HepG2 (cell line): ENCODE results near the gene TBC1D24. TPM values are rescaled to one million over a fixed set of nuclear protein-coding genes. Genes with fewer than 3 reads are reported as not detected.

Experiments
- CSRNP1 ChIP-seq: sonication (generic); formaldehyde crosslinking; IDR thresholded peaks from 2 replicates; pipeline ENCODE4 v1.8.1; 2023; ENCODE audit warnings: mild to moderate bottlenecking, missing genetic modification reagents
- FOXK2 ChIP-seq: fragments of 450-650 bp; IDR thresholded peaks from 2 replicates; pipeline ENCODE4 v1.6.1; 2016
- FOXP4 ChIP-seq: sonication (generic); formaldehyde crosslinking; IDR thresholded peaks from 2 replicates; pipeline ENCODE4 v1.4.0; 2020; ENCODE audit warnings: missing genetic modification reagents
- GATAD1 ChIP-seq: IDR thresholded peaks from 2 replicates; pipeline ENCODE4 v1.6.1; 2016; ENCODE audit warnings: missing genetic modification reagents, missing compliant biosample characterization
- KAT8 ChIP-seq: IDR thresholded peaks from 2 replicates; pipeline ENCODE4 v1.6.1; 2016; ENCODE audit warnings: missing genetic modification reagents, missing compliant biosample characterization
- MEIS1 ChIP-seq: sonication (generic); formaldehyde crosslinking; IDR thresholded peaks from 2 replicates; pipeline ENCODE4 v1.9.0; 2021; ENCODE audit warnings: mild to moderate bottlenecking, missing genetic modification reagents, moderate library complexity, borderline replicate concordance
- PCBP1 ChIP-seq: fragments of 200-400 bp; formaldehyde crosslinking; IDR thresholded peaks from 2 replicates; pipeline ENCODE4 v1.6.1; 2017; ENCODE audit warnings: mild to moderate bottlenecking, low read depth, low read length, borderline replicate concordance
- PHF21A ChIP-seq: sonication (generic); formaldehyde crosslinking; IDR thresholded peaks from 2 replicates; pipeline ENCODE4 v1.5.0; 2020; ENCODE audit warnings: mild to moderate bottlenecking, missing genetic modification reagents
- RXRB ChIP-seq: IDR thresholded peaks from 2 replicates; pipeline ENCODE4 v1.6.1; 2016; ENCODE audit warnings: borderline replicate concordance, missing genetic modification reagents, missing compliant biosample characterization
- TCF7 ChIP-seq: sonication (generic); IDR thresholded peaks from 2 replicates; pipeline ENCODE4 v1.6.1; 2016; ENCODE audit warnings: antibody characterized with exemption, low read depth
- YEATS2 ChIP-seq: sonication (generic); formaldehyde crosslinking; IDR thresholded peaks from 2 replicates; pipeline ENCODE4 v1.4.0; 2020; ENCODE audit warnings: missing genetic modification reagents, borderline replicate concordance
- YEATS4 ChIP-seq: sonication (generic); formaldehyde crosslinking; IDR thresholded peaks from 2 replicates; pipeline ENCODE4 v1.4.0; 2020; ENCODE audit warnings: missing genetic modification reagents, borderline replicate concordance
- ZNF609 ChIP-seq: sonication (generic); formaldehyde crosslinking; IDR thresholded peaks from 2 replicates; pipeline ENCODE4 v1.4.0; 2020; ENCODE audit warnings: mild to moderate bottlenecking, missing genetic modification reagents, borderline replicate concordance
- ZSCAN5A ChIP-seq: sonication (generic); formaldehyde crosslinking; IDR thresholded peaks from 2 replicates; pipeline ENCODE4 v1.8.0; 2022; ENCODE audit warnings: mild to moderate bottlenecking, missing genetic modification reagents, borderline replicate concordance
- polyA plus RNA-seq, 8 experiments: library from polyadenylated mRNA; depleted of rRNA in 3 of 8; stranded (reverse) in 7 of 8; unstranded in 1 of 8; fragments of >200 nt; fragmentation: Illumina TruSeq in 4 of 8; extraction: Trizol in 4 of 8; gene quantifications; 2 replicates each; pipeline versions ENCODE4 v1.2.1 to v1.2.3, GENCODE V29; 2011 to 2016; ENCODE audit warnings: low read depth in 4 of 8, missing spikeins in 1 of 8, mixed read lengths in 1 of 8; ENCODE audit not compliant: insufficient read depth in 1 of 8
- total RNA-seq, 5 experiments: library from RNA; depleted of rRNA; stranded (reverse); fragments of >200 nt; fragmentation: Illumina TruSeq; extraction: Trizol; gene quantifications; 2 replicates each; pipeline ENCODE4 v1.2.3, GENCODE V29; 2016; ENCODE audit warnings: low read depth in 1 of 5

The TBC1D24 gene
- total and polyA plus RNA-seq, 2 of the 13 experiments (the other 11 are each of a cell fraction or from before 2014, with no cell fraction given), result 7.7 to 13.7 TPM

- TF ChIP-seq ZNF609 (CRISPR knock-in tag), result peak; percentile 71
- TF ChIP-seq PHF21A, result peak; percentile 98
- TF ChIP-seq MEIS1 (CRISPR knock-in tag), result no peak; the same call in 1 of the 2 replicates
- TF ChIP-seq CSRNP1, result 0 out of 2 replicates have a peak, but pooled peaks have one; percentile 26
- no peak; the same call in 1 of the 2 replicates for TF ChIP-seq YEATS2 (CRISPR knock-in tag)
- peak; percentile 71 for TF ChIP-seq GATAD1 (CRISPR knock-in tag)
- TF ChIP-seq YEATS4, result peak; percentile 58; the same call in 1 of the 2 replicates
- peak; percentile 51 for TF ChIP-seq TCF7
- TF ChIP-seq ZSCAN5A (CRISPR knock-in tag), result peak; percentile 40; the same call in 1 of the 2 replicates
- peak; percentile 78 for TF ChIP-seq KAT8 (CRISPR knock-in tag)
- no peak for TF ChIP-seq PCBP1
- peak; percentile 97 for TF ChIP-seq FOXP4
- peak; percentile 95 for TF ChIP-seq RXRB
- peak; percentile 94 for TF ChIP-seq FOXK2
Measured at GRCh38 chr16:2524339-2524938, 49.5 kb downstream of the TBC1D24 start (continued).
